Panc1 (cell line): ENCODE results near the gene DDX20. TPM values are rescaled to one million over a fixed set of nuclear protein-coding genes. Genes with fewer than 3 reads are reported as not detected.
A peak's percentile ranks its signal among the peaks of the same experiment; 100 is the strongest.
"Not testable (repeated sequence)": the region's sequence is repeated elsewhere in the genome, so short reads cannot be mapped to it uniquely, and the experiment has no call there.

ENCODE experiments used
- ATAC-seq: fragments of 200-7000 bp; cut with Tn5 transposase; 2 replicates; pipeline ENCODE4 v1.9.1; 2020; ENCODE audit warnings: mild to moderate bottlenecking, moderate library complexity
- BruUV-seq: library from RNA; stranded (reverse); fragments of 400-500 nt; replicated peaks from 2 replicates; lab custom pipeline; 2021; lab: Mats Ljungman, UMichigan
- CTCF ChIA-PET: fragments of 300-600 bp; sonication (Branson Sonifier 250); formaldehyde crosslinking; loops from one replicate; lab custom pipeline; 2022; ENCODE audit warnings: antibody characterized with exemption; lab: Charles Lee
- POLR2A ChIA-PET: fragments of 300-600 bp; sonication (Branson Sonifier 250); formaldehyde crosslinking; loops from one replicate; lab custom pipeline; 2022; ENCODE audit warnings: antibody characterized with exemption; lab: Charles Lee
- DNase-seq: peaks from one replicate; pipeline ENCODE4 v3.0.0-alpha.2; 2010; ENCODE audit warnings: low read depth, low spot score
- H3K27ac ChIP-seq: 2 replicates; pipeline ENCODE4 v1.5.1; 2011; ENCODE audit warnings: mild to moderate bottlenecking, low read length, inconsistent platforms
- H3K27me3 ChIP-seq: fragments of 200-500 bp; sonication (Bioruptor generic); 2 replicates; pipeline ENCODE4 v1.6.0; 2014; ENCODE audit warnings: low read length, inconsistent platforms; ENCODE audit not compliant: control insufficient read depth, insufficient read depth
- H3K36me3 ChIP-seq: fragments of 200-500 bp; sonication (Bioruptor generic); 2 replicates; pipeline ENCODE4 v1.5.1; 2014; ENCODE audit warnings: inconsistent platforms, mild to moderate bottlenecking, low read length, moderate library complexity; ENCODE audit not compliant: control insufficient read depth, insufficient read depth
- H3K4me1 ChIP-seq: 2 replicates; pipeline ENCODE4 v1.5.1; 2011; ENCODE audit warnings: inconsistent platforms, mild to moderate bottlenecking, low read length, moderate library complexity; ENCODE audit not compliant: control insufficient read depth, insufficient read depth
- H3K4me3 ChIP-seq, 2 experiments: 2 replicates each; pipeline ENCODE4 v1.5.1; 2011 to 2012; ENCODE audit warnings: low read depth in 2 of 2, low read length in 2 of 2, mild to moderate bottlenecking in 2 of 2, inconsistent platforms in 1 of 2, moderate library complexity in 1 of 2
- H3K9me3 ChIP-seq: fragments of 200-500 bp; sonication (Bioruptor generic); 2 replicates; pipeline ENCODE4 v1.5.1; 2014; ENCODE audit warnings: low read depth, mild to moderate bottlenecking, inconsistent platforms, low read length, moderate library complexity; ENCODE audit not compliant: control insufficient read depth, insufficient read depth
- POLR2AphosphoS5 ChIP-seq: IDR thresholded peaks from 2 replicates; pipeline ENCODE4 v1.6.1; 2012; ENCODE audit warnings: mild to moderate bottlenecking, low read depth, low read length, moderate library complexity
- REST ChIP-seq, 2 experiments: IDR thresholded peaks; 2 replicates each; pipeline ENCODE4 v1.6.1; 2011 to 2012; ENCODE audit warnings: low read depth in 2 of 2, control low read depth in 1 of 2, low read length in 1 of 2, mild to moderate bottlenecking in 1 of 2, moderate library complexity in 1 of 2; ENCODE audit not compliant: insufficient read depth in 1 of 2
- SIN3A ChIP-seq: IDR thresholded peaks from 2 replicates; pipeline ENCODE4 v1.6.1; 2012; ENCODE audit warnings: low read depth, mild to moderate bottlenecking, low read length, moderate library complexity, borderline replicate concordance; ENCODE audit not compliant: insufficient read depth
- TCF7L2 ChIP-seq: IDR thresholded peaks from 2 replicates; pipeline ENCODE4 v1.6.1; 2011; ENCODE audit warnings: mild to moderate bottlenecking, low read depth, low read length, inconsistent platforms
- in situ Hi-C: cut with HindIII; loops from 2 replicates; pipeline ENCODE4 v1.10.0; 2016; ENCODE audit warnings: low sequenced_read_pairs, low pct_unique_long_range_greater_than_20kb
- intact Hi-C: fragments of 100-400 bp; cut with micrococcal nuclease; formaldehyde crosslinking; loops from one replicate; pipeline ENCODE4 v1.10.0; 2022; ENCODE audit not compliant: unreplicated experiment
- total RNA-seq: library from RNA; stranded (reverse); gene quantifications from one replicate; pipeline ENCODE4 v1.2.1, GENCODE V29; 2021; ENCODE audit not compliant: unreplicated experiment
- TF ChIP-seq, protein P1 (sequence below): fragments of 450-650 bp; IDR thresholded peaks from 2 replicates; pipeline ENCODE4 v1.5.1; 2017; ENCODE audit warnings: mild to moderate bottlenecking

Gene DDX20
- total RNA-seq, 1 experiment from 2014 or later: 9.1 TPM

- no peak for TF ChIP-seq SIN3A
- TF ChIP-seq, protein P1, sequence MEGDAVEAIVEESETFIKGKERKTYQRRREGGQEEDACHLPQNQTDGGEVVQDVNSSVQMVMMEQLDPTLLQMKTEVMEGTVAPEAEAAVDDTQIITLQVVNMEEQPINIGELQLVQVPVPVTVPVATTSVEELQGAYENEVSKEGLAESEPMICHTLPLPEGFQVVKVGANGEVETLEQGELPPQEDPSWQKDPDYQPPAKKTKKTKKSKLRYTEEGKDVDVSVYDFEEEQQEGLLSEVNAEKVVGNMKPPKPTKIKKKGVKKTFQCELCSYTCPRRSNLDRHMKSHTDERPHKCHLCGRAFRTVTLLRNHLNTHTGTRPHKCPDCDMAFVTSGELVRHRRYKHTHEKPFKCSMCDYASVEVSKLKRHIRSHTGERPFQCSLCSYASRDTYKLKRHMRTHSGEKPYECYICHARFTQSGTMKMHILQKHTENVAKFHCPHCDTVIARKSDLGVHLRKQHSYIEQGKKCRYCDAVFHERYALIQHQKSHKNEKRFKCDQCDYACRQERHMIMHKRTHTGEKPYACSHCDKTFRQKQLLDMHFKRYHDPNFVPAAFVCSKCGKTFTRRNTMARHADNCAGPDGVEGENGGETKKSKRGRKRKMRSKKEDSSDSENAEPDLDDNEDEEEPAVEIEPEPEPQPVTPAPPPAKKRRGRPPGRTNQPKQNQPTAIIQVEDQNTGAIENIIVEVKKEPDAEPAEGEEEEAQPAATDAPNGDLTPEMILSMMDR: peak; percentile 18; the same call in 1 of the 2 replicates
- no peak for TF ChIP-seq TCF7L2
- BruUV-seq: no TSS peak
- ChIA-PET POLR2A (no interaction called here), CTCF (interaction anchor here (0.6 to 1.0 kb wide), 3 partner anchors 27 to 589 kb away, joined by 3 read pairs; no protein-coding TSS in a partner anchor)
- in situ Hi-C loops (no loop called here), intact Hi-C loops (loop anchor here (10.0 kb wide), 1 partner anchor 255 kb away; no protein-coding TSS in a partner anchor)
- DNase-seq (no peak), ATAC-seq (peak; percentile 76)
- no peaks in the 10 kb centered on the region for H3K4me1 ChIP-seq
- no peaks in the 10 kb centered on the region for H3K36me3 ChIP-seq
- no peaks in the 10 kb centered on the region for H3K27me3 ChIP-seq
- peak overlapping the region; percentile 23; the same call in 1 of the 2 replicates for H3K27ac ChIP-seq
- no peaks in the 10 kb centered on the region for H3K9me3 ChIP-seq
- H3K4me3 ChIP-seq: peak overlapping the region; percentile 55 to 76
These were observed 15.6 kb upstream of the DDX20 start for GRCh38 chr1:111739925-111740765.

DNA sequence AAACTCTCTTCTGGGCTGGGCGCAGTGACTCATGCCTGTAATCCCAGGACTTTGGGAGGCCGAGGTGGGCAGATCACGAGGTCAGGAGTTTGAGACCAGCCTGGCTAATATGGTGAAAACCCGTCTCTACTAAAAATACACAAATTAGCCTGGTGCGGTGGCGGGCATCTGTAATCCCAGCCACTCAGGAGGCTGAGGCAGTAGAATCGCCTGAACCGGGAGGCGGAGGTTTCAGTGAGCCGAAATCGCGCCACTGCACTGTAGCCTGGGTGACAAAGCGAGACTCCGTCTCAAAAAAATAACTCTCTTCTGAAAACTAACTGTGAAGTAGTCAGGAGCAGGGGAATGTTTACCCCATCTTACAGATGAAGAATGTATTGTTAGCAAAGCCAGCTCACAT lies 13.4 kb upstream of the DDX20 start:
- in situ Hi-C loops, POLR2A ChIA-PET: not testable (repeated sequence)

GRCh38 chr1:111742938-111743549 lies 12.7 kb upstream of the DDX20 start:
- Histone ChIP-seq H3K27me3 (no peaks in the 10 kb centered on the region), H3K36me3 (no peaks in the 10 kb centered on the region), H3K27ac (no peak overlapping the region), H3K9me3 (no peaks in the 10 kb centered on the region), H3K4me3 (no peak overlapping the region), H3K4me1 (no peaks in the 10 kb centered on the region)
- ATAC-seq (no peak), DNase-seq (no peak)
- intact Hi-C loops: loop anchor here (10.0 kb wide), 1 partner anchor 258 kb away; no protein-coding TSS in a partner anchor
- ChIA-PET CTCF (no interaction called here), POLR2A (no interaction called here)
- in situ Hi-C loops: no loop called here
- BruUV-seq: no TSS peak
- TF ChIP-seq TCF7L2 (no peak), REST (IDR thresholded peaks at IDR 0.05; ENCODE audit: insufficient read depth in 1 of 2, low read depth in 2 of 2, low read length in 1 of 2) (no peak), SIN3A (no peak), POLR2AphosphoS5 (no peak)
- TF ChIP-seq, protein P1: no peak

More for the DNA sequence above, 13.4 kb upstream of the DDX20 start:
- H3K27me3 ChIP-seq, ATAC-seq, H3K27ac ChIP-seq, CTCF ChIA-PET, H3K36me3 ChIP-seq, BruUV-seq, DNase-seq, H3K4me3 ChIP-seq, H3K4me1 ChIP-seq, H3K9me3 ChIP-seq: not testable (repeated sequence)
- intact Hi-C loops: loop anchor here (10.0 kb wide), 1 partner anchor 257 kb away; no protein-coding TSS in a partner anchor
